ENCODE data around the gene EYA4. TPM values are rescaled to one million over a fixed set of nuclear protein-coding genes. Genes with fewer than 3 reads are reported as not detected.

EYA4 gene
- polyA plus RNA-seq, 1 of the 3 experiments (the other 2 are of a cell fraction), result 0.08 TPM

GRCh38 chr6:133528566-133528965 is 287.4 kb downstream of the EYA4 start:
- Histone ChIP-seq H3K79me2 (ENCODE audit: insufficient read depth) (no peaks in the 10 kb centered on the region), H3K9me2 (no peaks in the 10 kb centered on the region), H3K9me3 (no peaks in the 10 kb centered on the region), H3K27me3 (ENCODE audit: insufficient read depth) (peaks cover 8% of the 10 kb centered on the region; the same call in 1 of the 2 replicates), H4K20me1 (ENCODE audit: insufficient read depth) (no peaks in the 10 kb centered on the region), H3K9ac (no peak overlapping the region), H3K36me3 (replicated peaks in 1 of 2; ENCODE audit: control insufficient read depth in 1 of 2, insufficient read depth in 2 of 2, low read length in 1 of 2) (no peaks in the 10 kb centered on the region), H3K27ac (ENCODE audit: low read depth in 2 of 2, low read length in 1 of 2) (no peak overlapping the region), H3K4me3 (ENCODE audit: low read depth in 2 of 2, low read length in 1 of 2) (no peak overlapping the region), H3F3A (replicated peaks; ENCODE audit: insufficient read depth) (no peaks in the 10 kb centered on the region), H3K4me2 (no peak overlapping the region), H2AFZ (ENCODE audit: low read depth) (no peak overlapping the region), H3K4me1 (ENCODE audit: control insufficient read depth in 1 of 2, insufficient read depth in 2 of 2, low read depth in 1 of 2, low read length in 1 of 2) (no peaks in the 10 kb centered on the region)
- POLR2A ChIA-PET, result no interaction called here
- TF ChIP-seq YY1 (IDR thresholded peaks at IDR 0.05; ENCODE audit: low read depth) (no peak), REST (IDR thresholded peaks at IDR 0.05; ENCODE audit: low read depth, low read length) (no peak), ZBTB33 (IDR thresholded peaks at IDR 0.05; ENCODE audit: borderline replicate concordance, low read depth) (no peak), NFIC (IDR thresholded peaks at IDR 0.05; ENCODE audit: borderline replicate concordance) (no peak), SIN3A (IDR thresholded peaks at IDR 0.05; ENCODE audit: borderline replicate concordance, low read depth, low read length) (no peak), TEAD4 (IDR thresholded peaks at IDR 0.05; ENCODE audit: borderline replicate concordance, insufficient read depth) (no peak), TCF12 (IDR thresholded peaks at IDR 0.05) (no peak), USF2 (IDR thresholded peaks at IDR 0.05; ENCODE audit: borderline replicate concordance, low read depth, low read length) (no peak), RCOR1 (IDR thresholded peaks at IDR 0.05; ENCODE audit: low read length) (no peak), SMC3 (IDR thresholded peaks at IDR 0.05; ENCODE audit: low read depth, low read length) (no peak), EZH2phosphoT487 (IDR thresholded peaks at IDR 0.05; ENCODE audit: borderline replicate concordance, low read depth) (no peak), FOXM1 (IDR thresholded peaks at IDR 0.05; ENCODE audit: low read depth) (no peak), USF1 (IDR thresholded peaks at IDR 0.05; ENCODE audit: borderline replicate concordance, low read depth) (no peak), PBX3 (IDR thresholded peaks at IDR 0.05) (no peak), TAF1 (IDR thresholded peaks at IDR 0.05; ENCODE audit: borderline replicate concordance, low read depth, low read length) (no peak), POLR2AphosphoS5 (IDR thresholded peaks at IDR 0.05; ENCODE audit: low read depth, low read length) (no peak), IRF3 (IDR thresholded peaks at IDR 0.05; ENCODE audit: low read depth, low read length) (no peak)
- DNase-seq, result no peak
- WGBS (ENCODE audit: low lambda C conversion rate), result 20% methylated on average over 2 of the region's 2 CpGs
- CTCF ChIA-PET, result no interaction called here
